IMR-90 (cell line): ENCODE data around the gene B2M. TPM values are rescaled to one million over a fixed set of nuclear protein-coding genes. Genes with fewer than 3 reads are reported as not detected.

ENCODE experiments used
- ATAC-seq: fragments of 200-7000 bp; cut with Tn5 transposase; 2 replicates; pipeline ENCODE4 v1.9.1; 2020; ENCODE audit warnings: low read depth, mild to moderate bottlenecking, moderate library complexity
- BruUV-seq: library from RNA; stranded (reverse); fragments of 400-500 nt; replicated peaks from 2 replicates; lab custom pipeline; 2021; lab: Mats Ljungman, UMichigan
- CTCF ChIA-PET: fragments of 300-600 bp; formaldehyde crosslinking; extraction: SDS; loops from one replicate; lab custom pipeline; 2021; ENCODE audit warnings: antibody characterized with exemption; lab: Yijun Ruan, JAX
- POLR2A ChIA-PET: fragments of 300-600 bp; sonication (Branson Sonifier 250); formaldehyde crosslinking; loops from one replicate; lab custom pipeline; 2022; ENCODE audit warnings: antibody characterized with exemption; ENCODE audit not compliant: unreplicated experiment; lab: Charles Lee
- DNase-seq: peaks from one replicate; pipeline ENCODE4 v3.0.0; 2013
- H2AFZ ChIP-seq: replicated peaks from 2 replicates; pipeline ENCODE3; 2013; ENCODE audit warnings: low read length, mild to moderate bottlenecking; ENCODE audit not compliant: poor library complexity
- H2AK5ac ChIP-seq: 2 replicates; pipeline ENCODE4 v1.6.1; 2013; ENCODE audit warnings: low read depth, low read length, inconsistent platforms
- H2AK9ac ChIP-seq: replicated peaks from 2 replicates; pipeline ENCODE3; 2013; ENCODE audit warnings: mild to moderate bottlenecking, low read depth, low read length, moderate library complexity; ENCODE audit not compliant: poor library complexity
- H2BK120ac ChIP-seq: 2 replicates; pipeline ENCODE4 v1.6.1; 2013; ENCODE audit warnings: low read depth, low read length, inconsistent platforms
- H2BK15ac ChIP-seq: 3 replicates; pipeline ENCODE4 v1.6.1; 2013; ENCODE audit warnings: low read depth, low read length, inconsistent platforms
- H2BK20ac ChIP-seq: 2 replicates; pipeline ENCODE4 v1.6.1; 2013; ENCODE audit warnings: low read depth, mild to moderate bottlenecking, inconsistent platforms, low read length, moderate library complexity
- H2BK5ac ChIP-seq: 2 replicates; pipeline ENCODE4 v1.6.1; 2013; ENCODE audit warnings: mild to moderate bottlenecking, low read depth, low read length, inconsistent platforms; ENCODE audit not compliant: poor library complexity, severe bottlenecking
- H3K14ac ChIP-seq: replicated peaks from 2 replicates; pipeline ENCODE4 v1.6.1; 2013; ENCODE audit warnings: low read depth, low read length, inconsistent platforms
- H3K18ac ChIP-seq: 2 replicates; pipeline ENCODE4 v1.6.1; 2013; ENCODE audit warnings: low read depth, low read length, control low read depth
- H3K23ac ChIP-seq: 2 replicates; pipeline ENCODE4 v1.6.1; 2013; ENCODE audit warnings: low read depth, low read length, inconsistent platforms
- H3K27ac ChIP-seq: 2 replicates; pipeline ENCODE4 v1.5.1; 2013; ENCODE audit warnings: mild to moderate bottlenecking, control low read depth, low read length; ENCODE audit not compliant: insufficient read depth
- H3K27me3 ChIP-seq: 2 replicates; pipeline ENCODE4 v1.6.1; 2013; ENCODE audit warnings: low read length; ENCODE audit not compliant: control insufficient read depth, insufficient read depth
- H3K36me3 ChIP-seq: 2 replicates; pipeline ENCODE4 v1.6.1; 2013; ENCODE audit warnings: low read length, mixed read lengths; ENCODE audit not compliant: control insufficient read depth, insufficient read depth
- H3K4ac ChIP-seq: 2 replicates; pipeline ENCODE4 v1.6.1; 2013; ENCODE audit warnings: low read depth, low read length, inconsistent platforms
- H3K4me1 ChIP-seq: 2 replicates; pipeline ENCODE4 v1.6.1; 2013; ENCODE audit warnings: low read length, mixed read lengths; ENCODE audit not compliant: control insufficient read depth, insufficient read depth
- H3K4me2 ChIP-seq: 2 replicates; pipeline ENCODE4 v1.6.1; 2013; ENCODE audit warnings: low read depth, mild to moderate bottlenecking, control low read depth, low read length, moderate library complexity
- H3K4me3 ChIP-seq: 2 replicates; pipeline ENCODE4 v1.5.1; 2013; ENCODE audit warnings: low read depth, mild to moderate bottlenecking, control low read depth, low read length, moderate library complexity; ENCODE audit not compliant: insufficient read depth
- H3K56ac ChIP-seq: 2 replicates; pipeline ENCODE4 v1.6.1; 2013; ENCODE audit warnings: low read length, inconsistent platforms; ENCODE audit not compliant: insufficient read depth; ENCODE audit errors: extremely low read depth
- H3K79me1 ChIP-seq, 2 experiments: 2 replicates each; pipeline ENCODE4 v1.6.1; 2013; ENCODE audit warnings: low read length in 2 of 2, inconsistent platforms in 1 of 2, low read depth in 1 of 2
- H3K9ac ChIP-seq: 2 replicates; pipeline ENCODE4 v1.6.1; 2013; ENCODE audit warnings: low read depth, low read length, control low read depth
- H3K9me1 ChIP-seq: 2 replicates; pipeline ENCODE4 v1.6.1; 2013; ENCODE audit warnings: low read length, inconsistent platforms; ENCODE audit not compliant: insufficient read depth
- H3K9me3 ChIP-seq: 2 replicates; pipeline ENCODE4 v1.6.1; 2013; ENCODE audit warnings: low read length; ENCODE audit not compliant: control insufficient read depth, insufficient read depth
- H4K20me1 ChIP-seq: 2 replicates; pipeline ENCODE4 v1.6.1; 2013; ENCODE audit warnings: low read length, inconsistent platforms; ENCODE audit not compliant: insufficient read depth
- H4K5ac ChIP-seq: 2 replicates; pipeline ENCODE4 v1.6.1; 2013; ENCODE audit warnings: mild to moderate bottlenecking, low read depth, low read length, control low read depth
- H4K8ac ChIP-seq, 2 experiments: 2 replicates each; pipeline ENCODE4 v1.6.1; 2013; ENCODE audit warnings: low read depth in 2 of 2, low read length in 2 of 2, control low read depth in 1 of 2, inconsistent platforms in 1 of 2
- H4K91ac ChIP-seq: 2 replicates; pipeline ENCODE4 v1.6.1; 2013; ENCODE audit warnings: low read depth, low read length, inconsistent platforms; ENCODE audit not compliant: insufficient read depth
- BHLHE40 ChIP-seq: fragments of 150-350 bp; IDR thresholded peaks from 2 replicates; pipeline ENCODE4 v1.6.1; 2016; ENCODE audit warnings: mild to moderate bottlenecking, low read depth, low read length
- FOS ChIP-seq: fragments of 150-350 bp; IDR thresholded peaks from 2 replicates; pipeline ENCODE4 v1.6.1; 2016; ENCODE audit warnings: low read depth, low read length
- MAFK ChIP-seq: IDR thresholded peaks from 2 replicates; pipeline ENCODE4 v1.6.1; 2012; ENCODE audit warnings: low read depth, low read length, improper control_type of control experiment
- NFE2L2 ChIP-seq: fragments of 150-350 bp; IDR thresholded peaks from 2 replicates; pipeline ENCODE4 v1.6.1; 2016; ENCODE audit warnings: low read depth, mild to moderate bottlenecking, low read length
- POLR2A ChIP-seq: IDR thresholded peaks from 2 replicates; pipeline ENCODE4 v1.6.1; 2012; ENCODE audit warnings: mild to moderate bottlenecking, low read depth, low read length
- dilution Hi-C: fragments of 300-500 bp; cut with HindIII; formaldehyde crosslinking; loops from one replicate; pipeline ENCODE4 v1.14.3; 2018; ENCODE audit warnings: low sequenced_read_pairs; ENCODE audit not compliant: unreplicated experiment
- in situ Hi-C: fragments of 300-500 bp; cut with MboI; formaldehyde crosslinking; loops from 3 replicates; pipeline ENCODE4 v1.14.3; 2019; ENCODE audit warnings: low sequenced_read_pairs, inconsistent platforms, mixed read lengths
- intact Hi-C: fragments of 100-400 bp; cut with micrococcal nuclease; formaldehyde crosslinking; loops from 2 replicates; pipeline ENCODE4 v1.10.0; 2022
- polyA plus RNA-seq, 3 experiments: library from polyadenylated mRNA; depleted of rRNA; stranded (reverse); fragments of >200 nt; gene quantifications; 2 replicates each; pipeline ENCODE4 v1.2.3, GENCODE V29; 2012; ENCODE audit warnings: low replicate concordance in 1 of 3
- total RNA-seq: library from RNA; depleted of rRNA; stranded (reverse); fragments of >200 nt; gene quantifications from 2 replicates; pipeline ENCODE4 v1.2.3, GENCODE V29; 2012
- TF ChIP-seq, protein P1 (sequence below): conservative IDR thresholded peaks from 2 replicates; pipeline ENCODE4 v1.5.1; 2012; ENCODE audit warnings: mild to moderate bottlenecking, low read depth, low read length, improper control_type of control experiment

B2M gene
- total and polyA plus RNA-seq, 2 of the 4 experiments (the other 2 are of a cell fraction), result 895 to 3,394 TPM

DNA sequence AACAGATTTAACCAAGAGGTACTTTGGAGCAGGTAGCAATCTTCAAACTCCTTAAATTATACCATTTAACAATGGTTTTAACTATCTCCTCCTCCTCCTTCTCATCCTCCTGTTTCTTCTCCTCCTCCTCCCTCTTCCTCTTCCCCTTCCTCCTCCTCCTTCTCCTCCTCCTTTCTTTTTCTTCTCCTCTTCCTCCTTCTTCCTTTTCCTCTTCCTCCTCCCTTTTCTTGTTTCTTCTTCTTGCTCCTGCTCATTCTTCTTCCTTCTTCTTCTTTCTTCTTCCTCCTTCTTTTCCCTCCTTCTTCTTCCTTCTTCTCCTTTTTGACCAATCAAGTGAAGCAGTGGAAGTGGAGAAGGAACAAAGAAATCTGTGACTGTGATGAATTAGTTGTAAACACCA, 14.3 kb upstream of the B2M start:
- no peaks in the 10 kb centered on the region for H4K20me1 ChIP-seq
- no peak overlapping the region for H3K14ac ChIP-seq
- no peak for ATAC-seq
- H2AK9ac ChIP-seq, result no peak overlapping the region
- H3K4ac ChIP-seq, result no peak overlapping the region
- no peaks in the 10 kb centered on the region for H3K36me3 ChIP-seq
- H3K27ac ChIP-seq, result no peak overlapping the region
- no peak overlapping the region for H4K91ac ChIP-seq
- H2BK120ac ChIP-seq, result no peak overlapping the region
- H2BK5ac ChIP-seq, result no peak overlapping the region
- H3K79me1 ChIP-seq, result no peaks in the 10 kb centered on the region
- no peak overlapping the region for H2BK20ac ChIP-seq
- H3K18ac ChIP-seq, result no peak overlapping the region
- dilution Hi-C loops (no loop called here), in situ Hi-C loops (no loop called here), intact Hi-C loops (no loop called here)
- H3K4me3 ChIP-seq, result no peak overlapping the region
- ChIA-PET POLR2A (no interaction called here), CTCF (no interaction called here)
- TF ChIP-seq FOS (no peak), NFE2L2 (no peak), POLR2A (no peak), MAFK (no peak), BHLHE40 (no peak)
- TF ChIP-seq, protein P1, sequence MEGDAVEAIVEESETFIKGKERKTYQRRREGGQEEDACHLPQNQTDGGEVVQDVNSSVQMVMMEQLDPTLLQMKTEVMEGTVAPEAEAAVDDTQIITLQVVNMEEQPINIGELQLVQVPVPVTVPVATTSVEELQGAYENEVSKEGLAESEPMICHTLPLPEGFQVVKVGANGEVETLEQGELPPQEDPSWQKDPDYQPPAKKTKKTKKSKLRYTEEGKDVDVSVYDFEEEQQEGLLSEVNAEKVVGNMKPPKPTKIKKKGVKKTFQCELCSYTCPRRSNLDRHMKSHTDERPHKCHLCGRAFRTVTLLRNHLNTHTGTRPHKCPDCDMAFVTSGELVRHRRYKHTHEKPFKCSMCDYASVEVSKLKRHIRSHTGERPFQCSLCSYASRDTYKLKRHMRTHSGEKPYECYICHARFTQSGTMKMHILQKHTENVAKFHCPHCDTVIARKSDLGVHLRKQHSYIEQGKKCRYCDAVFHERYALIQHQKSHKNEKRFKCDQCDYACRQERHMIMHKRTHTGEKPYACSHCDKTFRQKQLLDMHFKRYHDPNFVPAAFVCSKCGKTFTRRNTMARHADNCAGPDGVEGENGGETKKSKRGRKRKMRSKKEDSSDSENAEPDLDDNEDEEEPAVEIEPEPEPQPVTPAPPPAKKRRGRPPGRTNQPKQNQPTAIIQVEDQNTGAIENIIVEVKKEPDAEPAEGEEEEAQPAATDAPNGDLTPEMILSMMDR, result no peak
- no peak overlapping the region for H2BK15ac ChIP-seq
- no peaks in the 10 kb centered on the region for H3K4me1 ChIP-seq
- H3K27me3 ChIP-seq, result peaks cover 9% of the 10 kb centered on the region
- DNase-seq, result no peak
- no peak overlapping the region for H2AFZ ChIP-seq
- no peak overlapping the region for H4K5ac ChIP-seq
- H3K9ac ChIP-seq, result no peak overlapping the region
- no peaks in the 10 kb centered on the region for H3K9me1 ChIP-seq
- peaks cover 2% of the 10 kb centered on the region; the same call in 1 of the 2 replicates for H3K9me3 ChIP-seq
- no peak overlapping the region for H2AK5ac ChIP-seq
- H3K4me2 ChIP-seq, result no peak overlapping the region
- no peak overlapping the region for H3K23ac ChIP-seq
- H3K56ac ChIP-seq, result no peak overlapping the region
- H4K8ac ChIP-seq, result no peak overlapping the region
- no TSS peak for BruUV-seq
